KMS-11 (cell line): ENCODE results near the gene KCNH2.
A peak's percentile ranks its signal among the peaks of the same experiment; 100 is the strongest.

Experiments
- H2AFZ ChIP-seq: fragments of 200-600 bp; sonication (generic); 2 replicates; pipeline ENCODE4 v1.6.1; 2016; ENCODE audit warnings: antibody characterized with exemption, mixed run types, low read depth
- H3K27ac ChIP-seq: fragments of 200-600 bp; sonication (generic); 2 replicates; pipeline ENCODE4 v1.6.1; 2016; ENCODE audit warnings: mild to moderate bottlenecking, mixed run types
- H3K27me3 ChIP-seq: fragments of 200-600 bp; sonication (generic); 2 replicates; pipeline ENCODE4 v1.6.1; 2017; ENCODE audit warnings: mild to moderate bottlenecking, low read depth, mixed run types, moderate library complexity; ENCODE audit not compliant: insufficient read depth
- H3K36me3 ChIP-seq: fragments of 200-600 bp; sonication (generic); 2 replicates; pipeline ENCODE4 v1.6.1; 2017; ENCODE audit warnings: mild to moderate bottlenecking, mixed run types; ENCODE audit not compliant: insufficient read depth
- H3K4me1 ChIP-seq: fragments of 200-600 bp; sonication (generic); 2 replicates; pipeline ENCODE4 v1.6.1; 2016; ENCODE audit warnings: mild to moderate bottlenecking, low read depth, mixed run types; ENCODE audit not compliant: poor library complexity, severe bottlenecking
- H3K4me2 ChIP-seq: fragments of 200-600 bp; sonication (generic); 2 replicates; pipeline ENCODE4 v1.7.0; 2016; ENCODE audit warnings: mild to moderate bottlenecking, mixed run types
- H3K4me3 ChIP-seq: fragments of 200-600 bp; sonication (generic); IDR thresholded peaks from 2 replicates; pipeline ENCODE4 v1.6.1; 2017; ENCODE audit warnings: low read depth, low read length, mixed read lengths; ENCODE audit not compliant: insufficient read depth
- H3K79me2 ChIP-seq: fragments of 200-600 bp; sonication (generic); 2 replicates; pipeline ENCODE4 v1.6.1; 2016; ENCODE audit warnings: low read depth, mixed run types; ENCODE audit not compliant: insufficient read depth
- H3K9ac ChIP-seq: fragments of 200-600 bp; sonication (generic); 2 replicates; pipeline ENCODE4 v1.6.1; 2016; ENCODE audit warnings: mild to moderate bottlenecking, mixed run types
- H4K20me1 ChIP-seq: fragments of 200-600 bp; sonication (generic); 2 replicates; pipeline ENCODE4 v1.6.1; 2016; ENCODE audit warnings: mild to moderate bottlenecking, mixed run types; ENCODE audit not compliant: insufficient read depth
- TF ChIP-seq, protein P1 (sequence below): fragments of 200-600 bp; sonication (generic); conservative IDR thresholded peaks from 2 replicates; pipeline ENCODE4 v1.6.1; 2017; ENCODE audit warnings: low read depth, mild to moderate bottlenecking, antibody characterized with exemption, low read length, moderate library complexity, mixed read lengths

Gene KCNH2

DNA sequence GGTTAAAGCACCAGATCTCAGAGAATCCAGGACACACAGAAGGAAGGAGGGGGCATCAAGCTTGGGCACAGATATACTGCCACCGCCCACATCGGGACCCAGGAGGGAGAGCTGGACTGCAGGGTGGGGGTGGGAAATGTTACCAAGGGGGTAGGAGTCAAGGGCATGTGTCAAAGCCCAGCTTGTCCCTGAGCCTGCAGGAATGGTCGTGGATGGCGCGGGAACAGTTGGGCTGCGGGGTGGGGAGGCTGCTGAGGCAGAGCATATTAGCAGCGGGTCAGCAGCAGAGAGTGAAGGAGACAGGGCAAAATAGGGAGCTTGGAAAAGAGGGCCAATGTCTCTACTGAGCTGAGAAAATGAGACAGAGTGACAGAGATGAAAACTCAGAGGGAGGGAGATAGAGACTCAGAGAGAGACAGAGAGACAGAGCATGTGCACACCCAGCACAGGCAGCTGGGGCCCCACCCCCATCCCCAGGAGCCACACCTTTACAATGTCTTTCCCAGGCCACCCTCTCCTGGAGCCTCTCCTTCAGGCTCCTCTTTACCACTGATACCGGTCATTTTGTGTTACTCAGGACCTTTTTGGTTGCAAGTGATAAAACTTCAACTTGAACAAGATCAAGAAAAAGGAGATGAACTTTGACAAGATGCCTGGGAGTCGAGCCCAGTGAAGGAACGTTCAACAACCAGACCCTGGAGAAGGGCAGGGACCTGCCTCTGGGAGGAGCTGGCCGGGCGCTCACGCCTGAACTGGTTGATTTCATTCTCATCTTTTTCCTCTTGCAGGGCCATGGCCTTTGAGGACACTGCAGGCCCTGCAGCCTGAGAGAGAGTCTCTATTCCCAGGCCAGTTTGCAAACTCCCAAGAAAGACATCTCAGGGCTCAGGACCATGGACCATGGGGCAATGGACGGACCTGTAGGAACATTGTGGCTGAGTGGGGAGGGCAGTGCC is 75.8 kb downstream of the KCNH2 start:
- no peak overlapping the region for H2AFZ ChIP-seq
- H3K27ac ChIP-seq, result no peak overlapping the region
- H4K20me1 ChIP-seq, result no peaks in the 10 kb centered on the region
- no peak overlapping the region for H3K4me2 ChIP-seq
- H3K27me3 ChIP-seq, result no peaks in the 10 kb centered on the region; the same call in 1 of the 2 replicates
- no peaks in the 10 kb centered on the region for H3K79me2 ChIP-seq
- H3K4me3 ChIP-seq, result no peak overlapping the region
- H3K36me3 ChIP-seq, result no peaks in the 10 kb centered on the region
- peaks cover 3% of the 10 kb centered on the region for H3K4me1 ChIP-seq
- TF ChIP-seq, protein P1, sequence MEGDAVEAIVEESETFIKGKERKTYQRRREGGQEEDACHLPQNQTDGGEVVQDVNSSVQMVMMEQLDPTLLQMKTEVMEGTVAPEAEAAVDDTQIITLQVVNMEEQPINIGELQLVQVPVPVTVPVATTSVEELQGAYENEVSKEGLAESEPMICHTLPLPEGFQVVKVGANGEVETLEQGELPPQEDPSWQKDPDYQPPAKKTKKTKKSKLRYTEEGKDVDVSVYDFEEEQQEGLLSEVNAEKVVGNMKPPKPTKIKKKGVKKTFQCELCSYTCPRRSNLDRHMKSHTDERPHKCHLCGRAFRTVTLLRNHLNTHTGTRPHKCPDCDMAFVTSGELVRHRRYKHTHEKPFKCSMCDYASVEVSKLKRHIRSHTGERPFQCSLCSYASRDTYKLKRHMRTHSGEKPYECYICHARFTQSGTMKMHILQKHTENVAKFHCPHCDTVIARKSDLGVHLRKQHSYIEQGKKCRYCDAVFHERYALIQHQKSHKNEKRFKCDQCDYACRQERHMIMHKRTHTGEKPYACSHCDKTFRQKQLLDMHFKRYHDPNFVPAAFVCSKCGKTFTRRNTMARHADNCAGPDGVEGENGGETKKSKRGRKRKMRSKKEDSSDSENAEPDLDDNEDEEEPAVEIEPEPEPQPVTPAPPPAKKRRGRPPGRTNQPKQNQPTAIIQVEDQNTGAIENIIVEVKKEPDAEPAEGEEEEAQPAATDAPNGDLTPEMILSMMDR, result no peak
- no peak overlapping the region for H3K9ac ChIP-seq

DNA sequence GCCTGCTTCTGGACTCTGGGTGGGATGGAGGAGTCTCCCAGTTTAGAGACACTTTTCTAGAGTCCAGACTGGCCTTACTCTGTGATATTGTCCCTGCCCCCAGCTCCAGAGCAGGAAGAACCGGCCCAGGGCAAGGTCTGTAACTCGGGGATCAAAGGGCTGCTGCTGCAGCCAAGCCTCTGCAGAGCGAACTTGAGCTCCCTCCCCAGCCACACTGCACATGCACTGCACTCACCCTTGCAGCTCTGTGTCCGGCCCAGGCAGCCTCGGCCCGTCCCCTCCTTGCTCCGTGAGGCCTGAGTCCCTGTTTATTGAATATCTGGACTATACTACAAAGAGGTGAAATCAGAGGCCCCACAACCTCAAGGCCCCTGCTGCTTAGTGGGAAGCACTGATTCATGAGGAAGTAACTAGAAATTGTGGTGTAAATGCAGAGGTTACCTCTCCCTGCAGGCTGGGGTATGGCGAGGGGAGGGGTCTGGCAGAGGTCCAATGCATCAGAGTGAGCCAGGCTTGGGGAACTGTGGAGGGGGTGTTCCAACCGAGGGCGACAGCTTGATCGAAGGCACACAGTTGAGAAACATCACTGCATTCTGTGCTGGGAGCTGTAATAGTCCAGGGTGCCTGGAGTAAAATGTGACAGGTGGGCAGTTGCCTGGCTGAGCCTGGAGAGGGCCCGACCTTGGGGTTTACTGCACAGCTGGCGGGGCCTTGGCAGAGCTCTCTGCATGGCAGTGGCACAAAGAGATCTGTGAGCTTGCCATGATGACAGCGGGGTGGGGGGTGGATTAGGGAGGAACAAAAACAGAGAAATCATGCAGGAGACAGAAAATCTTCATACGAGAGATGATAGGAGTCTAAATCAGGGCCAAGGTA is 76.7 kb downstream of the KCNH2 start:
- Histone ChIP-seq H2AFZ (no peak overlapping the region), H3K36me3 (no peaks in the 10 kb centered on the region), H3K27me3 (no peaks in the 10 kb centered on the region; the same call in 1 of the 2 replicates), H4K20me1 (no peaks in the 10 kb centered on the region), H3K79me2 (no peaks in the 10 kb centered on the region), H3K27ac (no peak overlapping the region), H3K4me2 (no peak overlapping the region), H3K9ac (no peak overlapping the region), H3K4me3 (no peak overlapping the region), H3K4me1 (peaks cover 3% of the 10 kb centered on the region)
- TF ChIP-seq, protein P1, result no peak

DNA sequence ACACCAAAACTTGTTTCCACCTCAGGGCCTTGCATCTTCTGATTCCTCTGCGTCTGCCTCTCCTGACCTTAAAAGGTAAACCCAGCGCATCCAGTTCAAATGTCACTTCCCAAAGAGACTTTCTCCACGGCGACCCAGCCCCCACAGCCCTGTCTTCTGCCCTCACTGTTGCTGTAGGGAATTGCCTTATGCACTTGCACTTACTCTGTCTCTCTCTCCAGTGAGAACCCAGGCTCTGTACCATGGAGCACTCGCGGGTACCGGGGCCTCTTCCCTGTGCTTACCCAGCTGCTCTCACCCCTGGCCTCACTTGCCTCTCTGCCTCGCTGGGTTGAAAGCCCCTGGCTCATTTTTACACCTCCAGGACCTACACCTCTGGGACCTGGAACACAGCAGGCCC is 77.4 kb downstream of the KCNH2 start:
- Histone ChIP-seq H2AFZ (no peak overlapping the region), H3K36me3 (no peaks in the 10 kb centered on the region), H3K79me2 (no peaks in the 10 kb centered on the region), H3K9ac (no peak overlapping the region), H4K20me1 (no peaks in the 10 kb centered on the region), H3K4me1 (peaks cover 3% of the 10 kb centered on the region), H3K27ac (no peak overlapping the region), H3K27me3 (no peaks in the 10 kb centered on the region; the same call in 1 of the 2 replicates), H3K4me3 (no peak overlapping the region), H3K4me2 (no peak overlapping the region)
- TF ChIP-seq, protein P1, result no peak

DNA sequence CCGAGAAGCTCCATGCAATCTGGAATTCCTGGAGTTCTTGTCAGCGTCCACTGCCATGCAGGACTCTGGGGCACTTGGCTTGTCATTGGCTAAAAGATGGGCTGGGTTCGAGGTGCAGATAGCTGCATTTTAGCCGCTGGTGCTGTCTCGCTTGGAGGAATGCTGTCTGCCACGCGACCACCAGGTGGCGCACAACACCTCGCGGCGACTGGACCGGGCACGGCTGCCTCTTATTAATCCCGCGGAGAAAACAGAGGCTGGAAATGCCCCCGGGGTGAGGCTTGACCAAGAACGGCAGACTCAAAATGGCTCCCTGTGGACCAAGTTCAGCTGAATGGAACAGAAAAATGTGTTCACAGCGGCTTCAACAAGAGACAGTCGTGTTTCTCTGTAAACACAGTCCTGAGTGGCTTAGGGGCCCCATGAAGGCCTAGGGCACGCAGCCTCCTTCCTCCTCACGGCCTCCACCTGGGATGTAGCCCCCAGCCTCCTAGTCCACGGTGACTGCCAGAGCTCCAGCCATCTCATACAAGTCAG is 79.6 kb downstream of the KCNH2 start:
- Histone ChIP-seq H3K9ac (no peak overlapping the region), H3K4me3 (no peak overlapping the region), H3K27ac (no peak overlapping the region)

More for the DNA sequence above, 79.6 kb downstream of the KCNH2 start:
- peaks cover 3% of the 10 kb centered on the region for H3K4me1 ChIP-seq
- no peaks in the 10 kb centered on the region for H3K36me3 ChIP-seq
- no peaks in the 10 kb centered on the region for H3K79me2 ChIP-seq
- no peaks in the 10 kb centered on the region; the same call in 1 of the 2 replicates for H3K27me3 ChIP-seq
- H3K4me2 ChIP-seq, result no peak overlapping the region
- H2AFZ ChIP-seq, result peak overlapping the region; percentile 57
- H4K20me1 ChIP-seq, result no peaks in the 10 kb centered on the region
- TF ChIP-seq, protein P1, result peak; percentile 99
